NCI-H1694 treated with DMSO at 0.1 percent for 48 hours (cell line): ENCODE data around the gene PGAM2.
A peak's percentile ranks its signal among the peaks of the same experiment; 100 is the strongest.

ENCODE experiments used
- DNase-seq: peaks from one replicate; lab custom pipeline; 2025; lab: John Stamatoyannopoulos, UW

PGAM2 gene

GRCh38 chr7:44065431-44066110 is at the start of gene PGAM2:
Gene PGAM2 (minus strand): TSS chr7:44065567. CDS start chr7:44065529, 38 bp downstream.
- no peak for DNase-seq

- DNase-seq: no peak
Observed at GRCh38 chr7:44114586-44115310, 49.4 kb upstream of the PGAM2 start.

GRCh38 chr7:44113764-44114354 is 48.5 kb upstream of the PGAM2 start:
- no peak for DNase-seq

- no peak for DNase-seq
Observed at GRCh38 chr7:44112997-44113763, 47.8 kb upstream of the PGAM2 start.

GRCh38 chr7:44112231-44112996 is 47.0 kb upstream of the PGAM2 start:
- DNase-seq: no peak

GRCh38 chr7:44111761-44112160 is 46.4 kb upstream of the PGAM2 start:
- DNase-seq: no peak

- DNase-seq: peak; percentile 35
Observed at GRCh38 chr7:44110719-44111635, 45.6 kb upstream of the PGAM2 start.

- no peak for DNase-seq
Observed at GRCh38 chr7:44109991-44110390, 44.6 kb upstream of the PGAM2 start.

- DNase-seq: no peak
Observed at GRCh38 chr7:44108768-44109750, 43.7 kb upstream of the PGAM2 start.

- no peak for DNase-seq
Observed at GRCh38 chr7:44107961-44108767, 42.8 kb upstream of the PGAM2 start.

- DNase-seq: no peak
Observed at GRCh38 chr7:44107116-44107960, 42.0 kb upstream of the PGAM2 start.

GRCh38 chr7:44106311-44107065 is 41.1 kb upstream of the PGAM2 start:
- DNase-seq: no peak

GRCh38 chr7:44105832-44106231 is 40.5 kb upstream of the PGAM2 start:
- DNase-seq: no peak

- DNase-seq: no peak
Observed at GRCh38 chr7:44104860-44105771, 39.7 kb upstream of the PGAM2 start.

- DNase-seq: no peak
Observed at GRCh38 chr7:44103923-44104859, 38.8 kb upstream of the PGAM2 start, which contains the start of gene AEBP1. Gene AEBP1 (plus strand): TSS chr7:44104345. CDS start chr7:44104666, 321 bp downstream.
